Measurements from ENCODE around the gene MYCBP.
A peak's percentile ranks its signal among the peaks of the same experiment; 100 is the strongest.

MYCBP gene

GRCh38 chr1:38829368-38829767 lies 43.8 kb downstream of the MYCBP start:
- CTCF ChIA-PET = interaction anchor here (0.7 to 1.0 kb wide), 2 partner anchors 11 to 89 kb away, joined by 3 to 5 read pairs; no protein-coding TSS in a partner anchor
- Histone ChIP-seq H3K4me3 (ENCODE audit: low read depth, low read length) (no peak overlapping the region), H3K36me3 (ENCODE audit: control insufficient read depth in 2 of 2, insufficient read depth in 1 of 2, low read length in 2 of 2) (no peaks in the 10 kb centered on the region), H3K9me3 (ENCODE audit: control insufficient read depth, insufficient read depth, low read depth, low read length) (no peaks in the 10 kb centered on the region), H3K4me1 (ENCODE audit: control insufficient read depth, insufficient read depth, low read length) (no peaks in the 10 kb centered on the region), H3K27ac (ENCODE audit: extremely low read depth, low read depth, low read length) (no peak overlapping the region)
- POLR2A ChIA-PET = no interaction called here
- TF ChIP-seq ZNF530 (tag by site-specific recombination; IDR thresholded peaks at IDR 0.05; ENCODE audit: low read depth) (no peak), ZNF18 (tag by site-specific recombination; IDR thresholded peaks at IDR 0.05) (no peak), ZNF426 (tag by site-specific recombination; IDR thresholded peaks at IDR 0.05) (no peak), ZNF843 (tag by site-specific recombination; IDR thresholded peaks at IDR 0.05) (no peak), KLF10 (tag by site-specific recombination; IDR thresholded peaks at IDR 0.05) (no peak), ZNF341 (tag by site-specific recombination; IDR thresholded peaks at IDR 0.05; ENCODE audit: low read depth) (no peak), ZNF473 (tag by site-specific recombination; IDR thresholded peaks at IDR 0.05) (no peak), ZBTB8A (tag by site-specific recombination; IDR thresholded peaks at IDR 0.05) (no peak), ZNF677 (tag by site-specific recombination; IDR thresholded peaks at IDR 0.05) (no peak)

- H3K36me3 ChIP-seq (ENCODE audit: control insufficient read depth in 2 of 2, insufficient read depth in 1 of 2, low read length in 2 of 2) = no peaks in the 10 kb centered on the region
- TF ChIP-seq YY1 (tag by site-specific recombination; IDR thresholded peaks at IDR 0.05) = no peak
- TF ChIP-seq SCRT2 (tag by site-specific recombination; IDR thresholded peaks at IDR 0.05) = no peak
- TF ChIP-seq ZNF629 (tag by site-specific recombination; IDR thresholded peaks at IDR 0.05) = no peak
- no peak for TF ChIP-seq ZNF664 (tag by site-specific recombination; IDR thresholded peaks at IDR 0.05)
- H3K9me3 ChIP-seq (ENCODE audit: control insufficient read depth, insufficient read depth, low read depth, low read length) = no peaks in the 10 kb centered on the region
- POLR2A ChIA-PET = no interaction called here
- H3K4me3 ChIP-seq (ENCODE audit: low read depth, low read length) = no peak overlapping the region
- no peaks in the 10 kb centered on the region for H3K4me1 ChIP-seq (ENCODE audit: control insufficient read depth, insufficient read depth, low read length)
- CTCF ChIA-PET = interaction anchor here (0.6 to 1.5 kb wide), 3 partner anchors 8 to 1098 kb away, joined by 3 to 9 read pairs (median 4); no protein-coding TSS in a partner anchor
- H3K27ac ChIP-seq (ENCODE audit: extremely low read depth, low read depth, low read length) = no peak overlapping the region
Observed at GRCh38 chr1:38827318-38827717, 45.8 kb downstream of the MYCBP start.

GRCh38 chr1:38826886-38827285 lies 46.3 kb downstream of the MYCBP start:
- ChIA-PET POLR2A (no interaction called here), CTCF (interaction anchor here (0.6 to 1.5 kb wide), 3 partner anchors 8 to 1097 kb away, joined by 3 to 9 read pairs (median 4); no protein-coding TSS in a partner anchor)
- Histone ChIP-seq H3K36me3 (ENCODE audit: control insufficient read depth in 2 of 2, insufficient read depth in 1 of 2, low read length in 2 of 2) (no peaks in the 10 kb centered on the region), H3K27ac (ENCODE audit: extremely low read depth, low read depth, low read length) (no peak overlapping the region), H3K4me1 (ENCODE audit: control insufficient read depth, insufficient read depth, low read length) (no peaks in the 10 kb centered on the region), H3K9me3 (ENCODE audit: control insufficient read depth, insufficient read depth, low read depth, low read length) (no peaks in the 10 kb centered on the region), H3K4me3 (ENCODE audit: low read depth, low read length) (no peak overlapping the region)
- TF ChIP-seq YY2 (tag by site-specific recombination; IDR thresholded peaks at IDR 0.05) (no peak), ZNF24 (tag by site-specific recombination; IDR thresholded peaks at IDR 0.05) (peak; percentile 43; the same call in 1 of the 2 replicates)

GRCh38 chr1:38826262-38826661 lies 46.9 kb downstream of the MYCBP start:
- CTCF ChIA-PET = interaction anchor here (0.6 to 0.7 kb wide), 3 partner anchors 9 to 196 kb away, joined by 3 read pairs; no protein-coding TSS in a partner anchor
- POLR2A ChIA-PET = no interaction called here
- H3K27ac ChIP-seq (ENCODE audit: extremely low read depth, low read depth, low read length) = no peak overlapping the region
- no peaks in the 10 kb centered on the region for H3K36me3 ChIP-seq (ENCODE audit: control insufficient read depth in 2 of 2, insufficient read depth in 1 of 2, low read length in 2 of 2)
- H3K4me1 ChIP-seq (ENCODE audit: control insufficient read depth, insufficient read depth, low read length) = no peaks in the 10 kb centered on the region
- H3K9me3 ChIP-seq (ENCODE audit: control insufficient read depth, insufficient read depth, low read depth, low read length) = no peaks in the 10 kb centered on the region
- no peak overlapping the region for H3K4me3 ChIP-seq (ENCODE audit: low read depth, low read length)
- TF ChIP-seq ZBTB44 (tag by site-specific recombination; IDR thresholded peaks at IDR 0.05) (0 out of 2 replicates have a peak, but pooled peaks have one; percentile 13), ZNF555 (tag by site-specific recombination; conservative IDR thresholded peaks at IDR 0.05) (no peak), SP7 (tag by site-specific recombination; IDR thresholded peaks at IDR 0.05) (peak; percentile 97), TSHZ1 (tag by site-specific recombination; IDR thresholded peaks at IDR 0.05; ENCODE audit: borderline replicate concordance) (peak; percentile 75), INSM2 (tag by site-specific recombination; IDR thresholded peaks at IDR 0.05) (peak; percentile 58; the same call in 1 of the 2 replicates), ZEB2 (tag by site-specific recombination; IDR thresholded peaks at IDR 0.05) (peak; percentile 54; the same call in 1 of the 2 replicates)
